ENCODE data around the gene SNX30. TPM values are rescaled to one million over a fixed set of nuclear protein-coding genes. Genes with fewer than 3 reads are reported as not detected.

The SNX30 gene
- total RNA-seq, 1 experiment from 2014 or later = 6.9 TPM

DNA sequence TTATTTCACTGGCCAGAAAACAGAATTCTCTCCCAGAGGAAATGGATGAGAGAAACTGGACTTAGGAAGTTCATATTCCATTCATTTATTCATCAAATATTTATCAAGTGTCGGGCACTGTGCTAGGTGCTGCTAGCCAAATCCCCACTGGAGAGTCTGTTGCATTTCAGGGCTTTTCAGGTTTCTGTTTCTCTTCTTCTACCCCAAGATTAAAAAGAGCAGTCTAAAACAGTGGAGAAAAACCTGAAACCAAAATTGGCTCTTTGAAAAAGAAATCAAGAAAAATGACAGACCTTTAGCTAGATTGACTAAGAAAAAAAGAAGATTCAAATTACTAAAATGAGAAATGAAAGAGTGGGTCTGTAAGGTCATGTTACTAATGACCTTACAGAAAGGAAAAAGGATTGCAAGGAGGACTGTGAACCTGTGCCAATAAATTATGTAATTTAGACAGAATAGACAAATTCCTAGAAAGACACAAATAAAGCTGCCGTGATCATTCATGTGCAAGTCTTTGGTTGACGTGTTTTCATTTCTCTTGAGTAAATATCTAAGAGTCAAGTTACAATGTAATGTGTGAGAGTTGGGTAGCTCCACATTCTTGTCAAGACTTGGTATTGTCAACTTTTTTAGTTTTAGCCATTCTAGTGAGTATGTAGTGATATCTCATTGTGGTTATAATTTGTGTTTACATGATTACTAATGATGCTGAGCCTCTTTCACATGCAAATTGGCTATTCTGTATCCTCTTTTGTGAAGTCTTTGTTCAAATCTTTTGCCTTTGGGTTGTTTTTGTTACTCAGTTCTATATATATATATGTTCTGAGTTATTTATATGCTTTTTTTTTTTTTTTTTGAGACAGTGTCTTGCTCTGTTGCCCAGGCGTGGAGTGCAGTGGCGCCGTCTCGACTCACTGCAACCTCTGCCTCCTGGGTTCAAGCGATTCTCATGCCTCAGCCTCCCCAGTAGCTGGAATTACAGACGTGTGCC lies 23.7 kb downstream of the SNX30 start:
- Histone ChIP-seq H3K4me1 (ENCODE audit: control insufficient read depth, insufficient read depth, low read length) (no peaks in the 10 kb centered on the region), H3K4me3 (ENCODE audit: low read depth in 2 of 2, low read length in 2 of 2) (no peak overlapping the region), H3K27ac (ENCODE audit: low read length) (no peak overlapping the region), H3K36me3 (ENCODE audit: control insufficient read depth, insufficient read depth, low read length) (no peaks in the 10 kb centered on the region), H3K9me3 (ENCODE audit: control insufficient read depth, insufficient read depth, low read depth, low read length) (no peaks in the 10 kb centered on the region), H3K27me3 (ENCODE audit: control insufficient read depth, insufficient read depth, low read length) (no peaks in the 10 kb centered on the region)
- intact Hi-C loops (cut with micrococcal nuclease; ENCODE audit: unreplicated experiment) (no loop called here), in situ Hi-C loops (cut with HindIII; ENCODE audit: low pct_unique_long_range_greater_than_20kb, low sequenced_read_pairs) (no loop called here)
- ChIA-PET CTCF (no interaction called here), POLR2A (interaction anchor here (0.6 kb wide), 1 partner anchor 57 kb away, joined by 3 read pairs; no protein-coding TSS in a partner anchor)
- DNase-seq (ENCODE audit: low read depth, low spot score) (no peak), ATAC-seq (no peak)
- TF ChIP-seq TCF7L2 (IDR thresholded peaks at IDR 0.05; ENCODE audit: low read depth, low read length) = no peak
- BruUV-seq (replicated peaks) = no TSS peak

- ChIA-PET POLR2A (no interaction called here), CTCF (no interaction called here)
- in situ Hi-C loops (cut with HindIII; ENCODE audit: low pct_unique_long_range_greater_than_20kb, low sequenced_read_pairs) (no loop called here), intact Hi-C loops (cut with micrococcal nuclease; ENCODE audit: unreplicated experiment) (no loop called here)
- Histone ChIP-seq H3K9me3 (ENCODE audit: control insufficient read depth, insufficient read depth, low read depth, low read length) (no peaks in the 10 kb centered on the region), H3K36me3 (ENCODE audit: control insufficient read depth, insufficient read depth, low read length) (no peaks in the 10 kb centered on the region), H3K4me3 (ENCODE audit: low read depth in 2 of 2, low read length in 2 of 2) (no peak overlapping the region), H3K27ac (ENCODE audit: low read length) (no peak overlapping the region), H3K4me1 (ENCODE audit: control insufficient read depth, insufficient read depth, low read length) (no peaks in the 10 kb centered on the region), H3K27me3 (ENCODE audit: control insufficient read depth, insufficient read depth, low read length) (no peaks in the 10 kb centered on the region)
- no TSS peak for BruUV-seq (replicated peaks)
- ATAC-seq (no peak), DNase-seq (ENCODE audit: low read depth, low spot score) (no peak)
- TF ChIP-seq SIN3A (IDR thresholded peaks at IDR 0.05; ENCODE audit: borderline replicate concordance, insufficient read depth, low read depth, low read length) (no peak), TCF7L2 (IDR thresholded peaks at IDR 0.05; ENCODE audit: low read depth, low read length) (no peak), CTCF (IDR thresholded peaks at IDR 0.05) (no peak), POLR2AphosphoS5 (IDR thresholded peaks at IDR 0.05; ENCODE audit: low read depth, low read length) (no peak)
- TF ChIP-seq, protein P1, sequence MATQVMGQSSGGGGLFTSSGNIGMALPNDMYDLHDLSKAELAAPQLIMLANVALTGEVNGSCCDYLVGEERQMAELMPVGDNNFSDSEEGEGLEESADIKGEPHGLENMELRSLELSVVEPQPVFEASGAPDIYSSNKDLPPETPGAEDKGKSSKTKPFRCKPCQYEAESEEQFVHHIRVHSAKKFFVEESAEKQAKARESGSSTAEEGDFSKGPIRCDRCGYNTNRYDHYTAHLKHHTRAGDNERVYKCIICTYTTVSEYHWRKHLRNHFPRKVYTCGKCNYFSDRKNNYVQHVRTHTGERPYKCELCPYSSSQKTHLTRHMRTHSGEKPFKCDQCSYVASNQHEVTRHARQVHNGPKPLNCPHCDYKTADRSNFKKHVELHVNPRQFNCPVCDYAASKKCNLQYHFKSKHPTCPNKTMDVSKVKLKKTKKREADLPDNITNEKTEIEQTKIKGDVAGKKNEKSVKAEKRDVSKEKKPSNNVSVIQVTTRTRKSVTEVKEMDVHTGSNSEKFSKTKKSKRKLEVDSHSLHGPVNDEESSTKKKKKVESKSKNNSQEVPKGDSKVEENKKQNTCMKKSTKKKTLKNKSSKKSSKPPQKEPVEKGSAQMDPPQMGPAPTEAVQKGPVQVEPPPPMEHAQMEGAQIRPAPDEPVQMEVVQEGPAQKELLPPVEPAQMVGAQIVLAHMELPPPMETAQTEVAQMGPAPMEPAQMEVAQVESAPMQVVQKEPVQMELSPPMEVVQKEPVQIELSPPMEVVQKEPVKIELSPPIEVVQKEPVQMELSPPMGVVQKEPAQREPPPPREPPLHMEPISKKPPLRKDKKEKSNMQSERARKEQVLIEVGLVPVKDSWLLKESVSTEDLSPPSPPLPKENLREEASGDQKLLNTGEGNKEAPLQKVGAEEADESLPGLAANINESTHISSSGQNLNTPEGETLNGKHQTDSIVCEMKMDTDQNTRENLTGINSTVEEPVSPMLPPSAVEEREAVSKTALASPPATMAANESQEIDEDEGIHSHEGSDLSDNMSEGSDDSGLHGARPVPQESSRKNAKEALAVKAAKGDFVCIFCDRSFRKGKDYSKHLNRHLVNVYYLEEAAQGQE (IDR thresholded peaks at IDR 0.05; ENCODE audit: insufficient read depth in 1 of 2, low read depth in 2 of 2, low read length in 1 of 2) = no peak
Observed at GRCh38 chr9:112777914-112778313, 27.4 kb downstream of the SNX30 start.

GRCh38 chr9:112780450-112781036 lies 30.0 kb downstream of the SNX30 start:
- ChIA-PET POLR2A (no interaction called here), CTCF (no interaction called here)
- H3K4me1 ChIP-seq (ENCODE audit: control insufficient read depth, insufficient read depth, low read length) = no peaks in the 10 kb centered on the region
- H3K36me3 ChIP-seq (ENCODE audit: control insufficient read depth, insufficient read depth, low read length) = no peaks in the 10 kb centered on the region
- BruUV-seq (replicated peaks) = no TSS peak
- no peak for DNase-seq (ENCODE audit: low read depth, low spot score)
- H3K4me3 ChIP-seq (ENCODE audit: low read depth in 2 of 2, low read length in 2 of 2) = no peak overlapping the region
- H3K9me3 ChIP-seq (ENCODE audit: control insufficient read depth, insufficient read depth, low read depth, low read length) = no peaks in the 10 kb centered on the region
- no peak overlapping the region for H3K27ac ChIP-seq (ENCODE audit: low read length)
- in situ Hi-C loops (cut with HindIII; ENCODE audit: low pct_unique_long_range_greater_than_20kb, low sequenced_read_pairs) = no loop called here
- intact Hi-C loops (cut with micrococcal nuclease; ENCODE audit: unreplicated experiment) = no loop called here
- no peaks in the 10 kb centered on the region for H3K27me3 ChIP-seq (ENCODE audit: control insufficient read depth, insufficient read depth, low read length)
- TF ChIP-seq, protein P1 (IDR thresholded peaks at IDR 0.05; ENCODE audit: insufficient read depth in 1 of 2, low read depth in 2 of 2, low read length in 1 of 2) = no peak
- TF ChIP-seq POLR2AphosphoS5 (IDR thresholded peaks at IDR 0.05; ENCODE audit: low read depth, low read length) (no peak), TCF7L2 (IDR thresholded peaks at IDR 0.05; ENCODE audit: low read depth, low read length) (no peak), CTCF (IDR thresholded peaks at IDR 0.05) (no peak), SIN3A (IDR thresholded peaks at IDR 0.05; ENCODE audit: borderline replicate concordance, insufficient read depth, low read depth, low read length) (no peak)
- ATAC-seq = no peak

Measured in Panc1 (cell line).